Tibial nerve (tissue), 4 donors: Measurements from ENCODE around the gene KDM4B. TPM values are rescaled to one million over a fixed set of nuclear protein-coding genes. Genes with fewer than 3 reads are reported as not detected.
"Not testable (repeated sequence)": the region's sequence is repeated elsewhere in the genome, so short reads cannot be mapped to it uniquely, and the experiment has no call there.

Source experiments
- DNase-seq, 2 donors: peaks; one replicate each; pipeline ENCODE4 v3.0.0-alpha.2; 2019; ENCODE audit warnings: low spot score in 2 of 2
- H3K27ac ChIP-seq, 4 donors: fragments of 200-600 bp; sonication (generic) in 3 of 4; one replicate each; pipeline ENCODE4 v1.5.1; 2017 to 2019; ENCODE audit warnings: mild to moderate bottlenecking in 1 of 4
- H3K27me3 ChIP-seq, 2 donors: fragments of 200-600 bp; sonication (generic) in 1 of 2; one replicate each; pipeline versions ENCODE4 v1.5.1 to v1.6.0; 2017 to 2019
- H3K36me3 ChIP-seq, 3 donors: fragments of 200-600 bp; sonication (generic); one replicate each; pipeline ENCODE4 v1.5.1; 2018 to 2019
- H3K4me1 ChIP-seq, 4 donors: fragments of 200-600 bp; sonication (generic) in 3 of 4; one replicate each; pipeline ENCODE4 v1.5.1; 2017 to 2019
- H3K4me3 ChIP-seq, 4 donors: fragments of 200-600 bp; sonication (generic) in 3 of 4; one replicate each; pipeline ENCODE4 v1.5.1; 2017 to 2019; ENCODE audit warnings: mild to moderate bottlenecking in 1 of 4, moderate library complexity in 1 of 4
- H3K9me3 ChIP-seq, 4 donors: fragments of 200-600 bp; sonication (generic) in 3 of 4; one replicate each; pipeline ENCODE4 v1.5.1; 2017 to 2019
- EP300 ChIP-seq, 2 donors: sonication (generic); formaldehyde crosslinking; IDR thresholded peaks; one replicate each; pipeline ENCODE4 v1.6.1; 2017; ENCODE audit warnings: antibody characterized with exemption in 2 of 2, mild to moderate bottlenecking in 1 of 2
- POLR2A ChIP-seq, 2 donors: fragments of 450-650 bp; IDR thresholded peaks; one replicate each; pipeline ENCODE4 v1.6.1; 2017; ENCODE audit warnings: antibody characterized with exemption in 2 of 2, mild to moderate bottlenecking in 2 of 2, moderate library complexity in 2 of 2
- WGBS, 2 donors: methylation state at CpG; one replicate each; pipeline ENCODE4 v1.1.5; 2018; 5-methylcytosine and 5-hydroxymethylcytosine counted together
- total RNA-seq, 4 donors: library from RNA; depleted of rRNA; stranded (reverse); fragments of >200 nt; gene quantifications; one replicate each; pipeline ENCODE4 v1.1.0, GENCODE V29; 2016
- TF ChIP-seq, protein P1 (sequence below), 5 experiments: fragments of 200-600 bp in 3 of 5; fragments of 450-650 bp in 2 of 5; sonication (generic) in 3 of 5; IDR thresholded peaks; one replicate each; pipeline ENCODE4 v1.5.1; 2016 to 2019; ENCODE audit warnings: antibody characterized with exemption in 5 of 5, mild to moderate bottlenecking in 3 of 5, moderate library complexity in 2 of 5

The KDM4B gene
- total RNA-seq, 4 donors from 2014 or later: 37.8 to 72.4 (median 57.2) TPM

DNA sequence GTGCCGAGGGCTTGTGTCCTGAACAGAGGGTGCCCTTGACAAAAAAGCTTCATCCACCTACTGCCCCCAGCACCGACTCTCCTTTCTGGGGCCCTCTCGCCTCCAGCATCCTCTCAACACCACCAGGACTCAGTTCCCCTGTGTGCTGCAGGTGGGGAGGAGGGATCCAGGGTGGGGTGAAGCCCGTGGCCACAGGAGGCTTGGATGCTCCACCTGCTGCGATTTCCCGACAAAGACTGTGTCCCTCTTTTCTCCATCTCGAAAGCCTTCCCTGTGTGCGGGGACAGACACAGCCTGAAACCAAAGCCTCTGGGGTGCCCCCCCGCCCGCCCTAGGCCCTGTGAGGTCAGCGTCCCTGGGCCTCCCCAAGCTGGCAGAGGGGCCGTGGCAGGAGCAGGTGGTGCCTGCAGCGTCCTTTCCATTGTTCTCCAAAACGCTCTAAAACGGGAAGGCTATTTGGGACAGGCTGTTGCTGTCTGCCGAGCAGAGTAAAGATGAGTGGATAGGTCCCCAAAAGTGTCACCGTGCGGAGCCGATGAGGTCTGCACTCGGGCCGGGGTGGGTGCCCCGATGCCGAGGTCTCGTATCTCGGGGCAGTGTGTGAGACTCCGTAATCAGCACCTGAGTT lies 186.0 kb downstream of the KDM4B start:
- 80 to 85% methylated on average over 26 of the region's 26 CpGs for WGBS, 2 donors
- DNase-seq: no peak
- peaks cover 0 to 11% (median 0%) of the 10 kb centered on the region in 4 donors for H3K4me1 ChIP-seq

DNA sequence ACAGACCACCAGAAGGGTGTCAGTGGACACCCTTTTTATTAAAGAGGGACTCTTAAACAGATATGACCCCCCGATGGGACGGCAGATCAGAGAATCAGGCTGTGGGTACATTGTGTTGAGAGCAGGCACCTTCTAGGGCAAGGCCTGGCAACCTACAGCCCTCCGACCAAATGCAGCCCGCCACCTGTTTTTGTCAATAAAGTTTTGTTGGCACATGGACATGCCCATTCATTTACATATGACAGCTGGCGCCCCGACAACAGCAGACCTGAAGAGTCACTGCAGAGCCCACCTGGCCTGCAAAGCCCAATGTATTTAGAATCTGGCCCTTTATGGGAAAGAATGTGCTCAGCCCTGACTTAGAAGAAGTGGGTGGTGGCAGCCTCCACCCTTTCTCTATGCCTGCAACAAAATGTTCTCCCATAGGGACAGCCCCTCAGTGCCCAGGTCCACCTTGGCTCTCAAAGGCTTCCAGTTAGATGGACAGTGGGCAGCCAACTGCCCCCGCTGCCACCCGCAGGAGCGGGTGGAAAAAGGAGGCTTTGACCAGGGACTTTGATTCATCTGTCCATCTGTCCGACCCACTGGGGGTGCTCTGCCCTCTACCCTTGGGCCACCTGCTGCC lies 186.8 kb downstream of the KDM4B start:
- H3K27me3 ChIP-seq: no peaks in the 10 kb centered on the region
- peaks cover 0 to 33% (median 0%) of the 10 kb centered on the region in 3 donors for H3K36me3 ChIP-seq
- 71% methylated on average over 10 of the region's 10 CpGs for WGBS, 2 donors
- H3K4me3 ChIP-seq: no peak overlapping the region
- H3K9me3 ChIP-seq: peaks cover 0 to 22% (median 0%) of the 10 kb centered on the region in 4 donors
- DNase-seq: no peak
- H3K4me1 ChIP-seq: peaks cover 0 to 11% (median 0%) of the 10 kb centered on the region in 4 donors
- H3K27ac ChIP-seq: no peak overlapping the region
- TF ChIP-seq EP300 (IDR thresholded peaks at IDR 0.05) (no peak), POLR2A (IDR thresholded peaks at IDR 0.05) (no peak)
- TF ChIP-seq, protein P1, sequence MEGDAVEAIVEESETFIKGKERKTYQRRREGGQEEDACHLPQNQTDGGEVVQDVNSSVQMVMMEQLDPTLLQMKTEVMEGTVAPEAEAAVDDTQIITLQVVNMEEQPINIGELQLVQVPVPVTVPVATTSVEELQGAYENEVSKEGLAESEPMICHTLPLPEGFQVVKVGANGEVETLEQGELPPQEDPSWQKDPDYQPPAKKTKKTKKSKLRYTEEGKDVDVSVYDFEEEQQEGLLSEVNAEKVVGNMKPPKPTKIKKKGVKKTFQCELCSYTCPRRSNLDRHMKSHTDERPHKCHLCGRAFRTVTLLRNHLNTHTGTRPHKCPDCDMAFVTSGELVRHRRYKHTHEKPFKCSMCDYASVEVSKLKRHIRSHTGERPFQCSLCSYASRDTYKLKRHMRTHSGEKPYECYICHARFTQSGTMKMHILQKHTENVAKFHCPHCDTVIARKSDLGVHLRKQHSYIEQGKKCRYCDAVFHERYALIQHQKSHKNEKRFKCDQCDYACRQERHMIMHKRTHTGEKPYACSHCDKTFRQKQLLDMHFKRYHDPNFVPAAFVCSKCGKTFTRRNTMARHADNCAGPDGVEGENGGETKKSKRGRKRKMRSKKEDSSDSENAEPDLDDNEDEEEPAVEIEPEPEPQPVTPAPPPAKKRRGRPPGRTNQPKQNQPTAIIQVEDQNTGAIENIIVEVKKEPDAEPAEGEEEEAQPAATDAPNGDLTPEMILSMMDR (IDR thresholded peaks at IDR 0.05): no peak

More for the DNA sequence above, 186.0 kb downstream of the KDM4B start:
- Histone ChIP-seq H3K27ac (no peak overlapping the region), H3K4me3 (no peak overlapping the region), H3K36me3 (peaks cover 0 to 40% (median 0%) of the 10 kb centered on the region in 3 donors), H3K9me3 (peaks cover 0 to 22% (median 0%) of the 10 kb centered on the region in 4 donors), H3K27me3 (no peaks in the 10 kb centered on the region)
- TF ChIP-seq EP300 (IDR thresholded peaks at IDR 0.05) (no peak), POLR2A (IDR thresholded peaks at IDR 0.05) (no peak)
- TF ChIP-seq, protein P1 (IDR thresholded peaks at IDR 0.05): no peak

DNA sequence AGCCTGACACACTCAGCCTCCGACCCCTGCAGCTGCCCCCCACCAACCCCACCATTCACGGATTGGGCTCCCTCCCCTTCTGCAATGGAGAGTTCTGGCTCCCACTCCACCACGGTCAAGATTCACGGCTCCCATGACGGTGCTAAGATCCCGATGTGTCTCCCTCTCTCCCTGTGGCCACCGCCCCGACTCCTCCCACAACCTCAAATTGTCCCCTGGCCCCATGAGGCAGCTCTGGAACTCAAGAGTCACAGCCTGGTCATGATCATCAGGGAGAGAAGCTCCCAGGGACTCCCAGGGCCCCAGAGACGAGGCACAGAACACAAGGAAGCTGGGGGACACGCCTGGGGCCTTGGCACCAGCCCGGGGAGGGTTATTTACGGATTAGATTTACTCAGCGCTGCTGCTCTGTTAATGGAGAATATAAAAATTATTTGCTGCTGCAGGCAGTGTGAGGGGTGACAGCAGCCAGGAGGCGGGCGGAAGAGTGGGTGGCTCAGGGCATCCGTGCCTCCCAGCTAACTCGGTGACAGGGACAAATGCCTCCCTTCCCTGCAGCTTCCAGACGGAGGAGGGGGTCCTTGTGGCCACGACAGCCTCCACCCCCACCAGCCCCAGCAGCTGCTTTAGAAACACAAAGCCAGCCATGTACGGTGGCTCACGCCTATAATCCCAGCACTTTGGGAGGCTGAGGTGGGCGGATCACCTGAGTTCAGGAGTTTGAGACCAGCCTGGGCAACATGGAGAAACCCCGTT lies 187.5 kb downstream of the KDM4B start:
- Histone ChIP-seq H3K4me3 (no peak overlapping the region), H3K9me3 (peaks cover 0 to 22% (median 0%) of the 10 kb centered on the region in 4 donors), H3K36me3 (peaks cover 0 to 25% (median 0%) of the 10 kb centered on the region in 3 donors), H3K27me3 (no peaks in the 10 kb centered on the region), H3K4me1 (peaks cover 0 to 11% (median 0%) of the 10 kb centered on the region in 4 donors), H3K27ac (no peak overlapping the region)
- WGBS, 2 donors: 44 to 57% methylated on average over 15 to 22 of the region's 23 CpGs
- TF ChIP-seq EP300 (IDR thresholded peaks at IDR 0.05) (no peak), POLR2A (IDR thresholded peaks at IDR 0.05) (no peak)
- TF ChIP-seq, protein P1 (IDR thresholded peaks at IDR 0.05): no peak
- DNase-seq: no peak

DNA sequence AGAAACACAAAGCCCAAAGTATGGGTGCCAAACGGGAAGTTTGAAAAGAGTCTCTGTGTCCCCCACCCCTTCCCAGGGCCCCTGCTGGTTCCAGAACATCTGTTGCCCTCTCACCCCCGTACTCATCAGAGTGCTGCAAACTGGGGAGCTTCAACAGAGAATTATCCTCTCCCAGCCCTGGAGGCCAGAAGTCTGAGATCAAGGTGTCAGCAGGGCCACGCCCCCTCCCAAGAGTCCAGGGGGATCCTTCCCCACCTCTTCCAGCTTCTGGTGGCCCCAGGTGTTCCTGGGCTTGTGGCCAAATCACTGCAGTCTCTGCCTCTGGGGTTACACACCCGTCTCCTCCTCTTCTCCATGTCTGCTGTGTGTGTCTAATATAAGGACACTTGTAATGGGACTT lies 188.3 kb downstream of the KDM4B start:
- Histone ChIP-seq H3K4me3 (no peak overlapping the region), H3K4me1 (peaks cover 0 to 11% (median 0%) of the 10 kb centered on the region in 4 donors), H3K27ac (no peak overlapping the region), H3K36me3 (peaks cover 0 to 18% (median 0%) of the 10 kb centered on the region in 3 donors), H3K27me3 (no peaks in the 10 kb centered on the region), H3K9me3 (peaks cover 0 to 22% (median 0%) of the 10 kb centered on the region in 4 donors)
- WGBS, 2 donors: 52 to 53% methylated on average over 4 of the region's 4 CpGs
- TF ChIP-seq POLR2A (IDR thresholded peaks at IDR 0.05) (no peak), EP300 (IDR thresholded peaks at IDR 0.05) (no peak)
- TF ChIP-seq, protein P1 (IDR thresholded peaks at IDR 0.05): no peak
- no peak for DNase-seq

DNA sequence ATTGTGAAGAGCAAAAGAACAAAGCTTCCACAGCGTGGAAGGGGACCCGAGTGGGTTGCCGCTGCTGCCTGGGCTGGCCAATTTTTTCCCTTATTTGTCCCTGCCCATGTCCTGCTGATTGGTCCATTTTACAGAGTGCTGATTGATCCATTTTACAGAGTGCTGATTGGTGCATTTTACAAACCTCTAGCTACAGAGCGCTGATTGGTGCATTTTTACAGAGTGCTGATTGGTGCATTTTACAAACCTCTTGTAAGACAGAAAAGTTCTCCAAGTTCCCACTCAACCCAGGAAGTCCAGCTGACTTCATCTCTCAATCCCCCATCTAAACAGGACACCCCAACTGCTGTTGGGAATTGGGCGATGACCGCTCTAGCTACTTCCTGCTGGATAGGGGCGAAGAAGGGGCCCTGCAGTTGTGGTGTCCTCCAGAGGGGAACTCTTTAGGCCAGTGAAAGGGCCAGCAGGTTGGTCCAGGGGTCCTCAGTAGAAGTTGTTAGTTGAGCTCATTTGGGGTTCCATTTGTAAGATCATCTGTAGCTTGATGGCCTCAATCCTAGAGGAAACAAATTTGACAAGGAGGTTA lies 189.7 kb downstream of the KDM4B start:
- 99% methylated on average over 7 of the region's 7 CpGs for WGBS, 2 donors
- H3K27me3 ChIP-seq, H3K4me1 ChIP-seq, H3K36me3 ChIP-seq, H3K4me3 ChIP-seq, DNase-seq, H3K27ac ChIP-seq: not testable (repeated sequence)
- peaks cover 0 to 22% (median 0%) of the 10 kb centered on the region in 4 donors for H3K9me3 ChIP-seq

DNA sequence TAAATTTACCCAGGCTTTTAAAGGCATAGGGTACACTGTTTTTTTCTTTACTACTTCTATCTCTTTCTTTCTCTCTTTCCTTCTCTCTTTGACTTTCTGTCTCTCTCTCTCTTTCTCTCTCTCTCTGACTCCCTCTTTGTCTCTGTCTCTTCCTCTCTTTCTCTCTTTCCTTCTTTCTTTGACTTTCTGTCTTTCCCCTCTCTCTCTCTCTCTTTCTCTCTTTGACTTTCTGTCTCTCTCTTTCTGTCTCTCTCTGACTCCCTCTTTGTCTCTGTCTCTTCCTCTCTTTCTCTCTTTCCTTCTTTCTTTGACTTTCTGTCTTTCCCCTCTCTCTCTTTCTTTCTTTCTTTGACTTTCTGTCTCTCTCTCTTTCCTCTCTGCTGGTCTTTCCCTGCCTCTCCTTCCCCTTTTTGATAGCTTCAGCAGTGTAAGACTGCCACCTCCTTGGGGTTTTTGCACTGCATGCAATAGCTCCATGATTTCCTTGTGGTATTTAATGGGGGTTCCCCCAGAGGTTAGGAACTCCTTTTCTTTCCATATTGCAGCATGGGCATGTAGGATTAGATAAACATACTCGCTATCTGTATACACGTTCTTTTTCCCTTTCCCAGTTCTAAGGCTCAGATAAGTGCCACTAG lies 191.4 kb downstream of the KDM4B start:
- 82 to 83% methylated on average over 2 of the region's 2 CpGs for WGBS, 2 donors
- H3K27ac ChIP-seq, H3K4me1 ChIP-seq, H3K27me3 ChIP-seq, DNase-seq, H3K4me3 ChIP-seq, H3K36me3 ChIP-seq: not testable (repeated sequence)
- peaks cover 0 to 22% (median 0%) of the 10 kb centered on the region in 4 donors for H3K9me3 ChIP-seq

DNA sequence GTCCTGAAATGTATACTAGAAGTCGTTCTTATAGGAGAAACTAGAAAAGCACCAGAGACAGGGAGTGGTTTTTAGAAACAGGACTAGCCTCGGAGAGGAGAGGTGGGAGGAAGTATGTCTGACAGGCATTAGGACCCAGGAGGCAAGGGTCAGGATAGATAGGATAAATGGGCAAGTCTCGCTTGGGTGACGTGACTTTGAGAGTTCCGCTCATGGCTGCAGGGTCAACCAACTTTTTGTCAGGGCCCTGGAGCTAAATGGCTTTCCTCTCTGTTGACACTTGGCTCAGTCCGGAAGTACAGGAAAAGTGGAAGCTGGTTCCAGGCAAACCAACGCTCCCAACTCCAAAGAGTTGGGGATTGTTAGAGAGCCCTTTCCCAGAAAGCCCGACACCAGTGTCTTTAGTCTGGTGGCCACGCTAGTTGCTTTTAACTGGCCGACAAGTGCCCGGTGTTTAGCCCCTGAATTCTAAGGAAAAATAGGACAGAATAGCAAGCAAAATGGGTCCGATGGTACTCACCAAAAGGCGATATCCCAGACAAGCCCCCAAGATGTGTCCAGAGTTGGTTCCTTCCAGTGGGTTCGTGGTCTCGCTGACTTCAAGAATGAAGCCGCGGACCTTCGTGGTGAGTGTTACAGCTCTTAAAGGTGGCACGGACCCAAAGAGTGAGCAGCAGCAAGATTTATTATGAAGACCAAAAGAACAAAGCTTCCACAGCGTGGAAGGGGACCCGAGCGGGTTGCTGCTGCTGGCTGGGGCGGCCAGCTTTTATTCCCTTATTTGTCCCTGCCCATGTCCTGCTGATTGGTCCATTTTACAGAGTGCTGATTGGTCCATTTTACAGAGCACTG lies 196.2 kb downstream of the KDM4B start:
- WGBS, 2 donors: 75 to 77% methylated on average over 23 of the region's 23 CpGs
- not testable (repeated sequence) for DNase-seq, H3K4me3 ChIP-seq, H3K27me3 ChIP-seq, H3K36me3 ChIP-seq, H3K4me1 ChIP-seq, H3K27ac ChIP-seq, H3K9me3 ChIP-seq
